ENCODE measurements around the gene GTF3C5. TPM values are rescaled to one million over a fixed set of nuclear protein-coding genes. Genes with fewer than 3 reads are reported as not detected.
"Not testable (repeated sequence)": the region's sequence is repeated elsewhere in the genome, so short reads cannot be mapped to it uniquely, and the experiment has no call there.

Gene GTF3C5
- total RNA-seq, 1 donor from 2014 or later, result 65.1 TPM

- H3K27ac Mint-ChIP-seq (ENCODE audit: unreplicated experiment), result no peak overlapping the region
- H3K27me3 Mint-ChIP-seq (ENCODE audit: unreplicated experiment), result no peaks in the 10 kb centered on the region
- H3K4me3 Mint-ChIP-seq (ENCODE audit: unreplicated experiment), result no peak overlapping the region
- H3K9me3 Mint-ChIP-seq (ENCODE audit: unreplicated experiment), result no peaks in the 10 kb centered on the region
- no peak for TF ChIP-seq CTCF (IDR thresholded peaks at IDR 0.05)
- no peak for DNase-seq (ENCODE audit: extremely low spot score, unreplicated experiment)
- peaks cover 1% of the 10 kb centered on the region for H3K36me3 Mint-ChIP-seq (ENCODE audit: unreplicated experiment)
- peaks cover 3% of the 10 kb centered on the region for H3K4me1 Mint-ChIP-seq (ENCODE audit: unreplicated experiment)
Observed at GRCh38 chr9:133066181-133066983, 35.6 kb downstream of the GTF3C5 start.

- no peak for DNase-seq (ENCODE audit: extremely low spot score, unreplicated experiment)
- Mint-ChIP-seq H3K4me3 (ENCODE audit: unreplicated experiment) (no peak overlapping the region), H3K4me1 (ENCODE audit: unreplicated experiment) (peaks cover 2% of the 10 kb centered on the region), H3K27me3 (ENCODE audit: unreplicated experiment) (no peaks in the 10 kb centered on the region), H3K9me3 (ENCODE audit: unreplicated experiment) (no peaks in the 10 kb centered on the region), H3K27ac (ENCODE audit: unreplicated experiment) (no peak overlapping the region), H3K36me3 (ENCODE audit: unreplicated experiment) (peaks cover 3% of the 10 kb centered on the region)
- no peak for TF ChIP-seq CTCF (IDR thresholded peaks at IDR 0.05)
Observed at GRCh38 chr9:133067006-133067405, 36.2 kb downstream of the GTF3C5 start.

- H3K4me1 Mint-ChIP-seq (ENCODE audit: unreplicated experiment), result no peaks in the 10 kb centered on the region
- TF ChIP-seq CTCF (IDR thresholded peaks at IDR 0.05), result no peak
- DNase-seq (ENCODE audit: extremely low spot score, unreplicated experiment), result no peak
- H3K4me3 Mint-ChIP-seq (ENCODE audit: unreplicated experiment), result no peak overlapping the region
- no peaks in the 10 kb centered on the region for H3K9me3 Mint-ChIP-seq (ENCODE audit: unreplicated experiment)
- no peak overlapping the region for H3K27ac Mint-ChIP-seq (ENCODE audit: unreplicated experiment)
- H3K27me3 Mint-ChIP-seq (ENCODE audit: unreplicated experiment), result no peaks in the 10 kb centered on the region
- peaks cover 3% of the 10 kb centered on the region for H3K36me3 Mint-ChIP-seq (ENCODE audit: unreplicated experiment)
Observed at GRCh38 chr9:133067813-133068212, 37.0 kb downstream of the GTF3C5 start.

- DNase-seq (ENCODE audit: extremely low spot score, unreplicated experiment); H3K27me3 Mint-ChIP-seq (ENCODE audit: unreplicated experiment); H3K9me3 Mint-ChIP-seq (ENCODE audit: unreplicated experiment); H3K4me3 Mint-ChIP-seq (ENCODE audit: unreplicated experiment); H3K4me1 Mint-ChIP-seq (ENCODE audit: unreplicated experiment); H3K36me3 Mint-ChIP-seq (ENCODE audit: unreplicated experiment); H3K27ac Mint-ChIP-seq (ENCODE audit: unreplicated experiment): not testable (repeated sequence)
Observed at GRCh38 chr9:133068431-133068830, 37.6 kb downstream of the GTF3C5 start.

GRCh38 chr9:133070500-133070961, 39.7 kb downstream of the GTF3C5 start:
- peaks cover 21% of the 10 kb centered on the region for H3K4me1 Mint-ChIP-seq (ENCODE audit: unreplicated experiment)

GRCh38 chr9:133070985-133071384, 40.2 kb downstream of the GTF3C5 start:
- not testable (repeated sequence) for H3K27ac Mint-ChIP-seq (ENCODE audit: unreplicated experiment); H3K27me3 Mint-ChIP-seq (ENCODE audit: unreplicated experiment); H3K4me3 Mint-ChIP-seq (ENCODE audit: unreplicated experiment); DNase-seq (ENCODE audit: extremely low spot score, unreplicated experiment); H3K36me3 Mint-ChIP-seq (ENCODE audit: unreplicated experiment); H3K9me3 Mint-ChIP-seq (ENCODE audit: unreplicated experiment)
- peaks cover 25% of the 10 kb centered on the region for H3K4me1 Mint-ChIP-seq (ENCODE audit: unreplicated experiment)

More at GRCh38 chr9:133070500-133070961, 39.7 kb downstream of the GTF3C5 start:
- H3K36me3 Mint-ChIP-seq (ENCODE audit: unreplicated experiment); DNase-seq (ENCODE audit: extremely low spot score, unreplicated experiment); H3K27me3 Mint-ChIP-seq (ENCODE audit: unreplicated experiment); H3K4me3 Mint-ChIP-seq (ENCODE audit: unreplicated experiment); H3K27ac Mint-ChIP-seq (ENCODE audit: unreplicated experiment); H3K9me3 Mint-ChIP-seq (ENCODE audit: unreplicated experiment): not testable (repeated sequence)

Measured in osteocyte (in vitro differentiated cells).